Activated CD4-positive, alpha-beta T cell treated with anti-CD3 and anti-CD28 coated beads, Interleukin-2, amount 50 U/mL, for 4 hours (primary cell): Measurements from ENCODE around the gene RBFOX1.

Experiments used
- DNase-seq, 2 experiments: peaks; one replicate each; pipeline ENCODE4 v3.0.0-alpha.2; 2020

The RBFOX1 gene

GRCh38 chr16:7615565-7615964 lies 282.9 kb downstream of the RBFOX1 start:
- DNase-seq = no peak

- no peak for DNase-seq
Observed at GRCh38 chr16:7624871-7625766, 292.5 kb downstream of the RBFOX1 start.

- DNase-seq = no peak
Observed at GRCh38 chr16:7628981-7629380, 296.3 kb downstream of the RBFOX1 start.

- DNase-seq = no peak
Observed at GRCh38 chr16:7629571-7629970, 296.9 kb downstream of the RBFOX1 start.

GRCh38 chr16:7637446-7637845 lies 304.8 kb downstream of the RBFOX1 start:
- no peak for DNase-seq

GRCh38 chr16:7638306-7638705 lies 305.7 kb downstream of the RBFOX1 start:
- no peak for DNase-seq

GRCh38 chr16:7640334-7640733 lies 307.7 kb downstream of the RBFOX1 start:
- DNase-seq = no peak

- DNase-seq = no peak
Observed at GRCh38 chr16:7644176-7644575, 311.5 kb downstream of the RBFOX1 start.

- no peak for DNase-seq
Observed at GRCh38 chr16:7644811-7645210, 312.2 kb downstream of the RBFOX1 start.

- no peak for DNase-seq
Observed at GRCh38 chr16:7646821-7647500, 314.3 kb downstream of the RBFOX1 start.

- DNase-seq = no peak
Observed at GRCh38 chr16:7650431-7650830, 317.8 kb downstream of the RBFOX1 start.

- DNase-seq = no peak
Observed at GRCh38 chr16:7651803-7652570, 319.3 kb downstream of the RBFOX1 start.

- no peak for DNase-seq
Observed at GRCh38 chr16:7653746-7654461, 321.3 kb downstream of the RBFOX1 start.

GRCh38 chr16:7675628-7676027 lies 343.0 kb downstream of the RBFOX1 start:
- no peak for DNase-seq

- no peak for DNase-seq
Observed at GRCh38 chr16:7680296-7680695, 347.7 kb downstream of the RBFOX1 start.

- no peak for DNase-seq
Observed at GRCh38 chr16:7688811-7689210, 356.2 kb downstream of the RBFOX1 start.

GRCh38 chr16:7689234-7689633 lies 356.6 kb downstream of the RBFOX1 start:
- no peak for DNase-seq

GRCh38 chr16:7691533-7691932 lies 358.9 kb downstream of the RBFOX1 start:
- no peak for DNase-seq

GRCh38 chr16:7703672-7704071 lies 371.0 kb downstream of the RBFOX1 start:
- no peak for DNase-seq

- DNase-seq = no peak
Observed at GRCh38 chr16:7705885-7706284, 373.2 kb downstream of the RBFOX1 start.

- DNase-seq = no peak
Observed at GRCh38 chr16:7709186-7709585, 376.5 kb downstream of the RBFOX1 start.

- DNase-seq = no peak
Observed at GRCh38 chr16:7713244-7713643, 380.6 kb downstream of the RBFOX1 start.

- no peak for DNase-seq
Observed at GRCh38 chr16:7714775-7715174, 382.1 kb downstream of the RBFOX1 start.
